Calu3 (cell line): ENCODE measurements around the gene GOLGA1. TPM values are rescaled to one million over a fixed set of nuclear protein-coding genes. Genes with fewer than 3 reads are reported as not detected.

Experiments used
- BruUV-seq: library from RNA; stranded (reverse); fragments of 400-500 nt; replicated peaks from 2 replicates; lab custom pipeline; 2021; lab: Mats Ljungman, UMichigan
- CTCF ChIA-PET: fragments of 300-600 bp; sonication (Branson Sonifier 250); formaldehyde crosslinking; loops from one replicate; lab custom pipeline; 2022; ENCODE audit warnings: antibody characterized with exemption; lab: Charles Lee
- DNase-seq: peaks from one replicate; pipeline ENCODE4 v3.0.0; 2022
- H3K27ac Mint-ChIP-seq: one replicate; pipeline ENCODE4 v1.8.0; 2022; ENCODE audit warnings: mixed read lengths; ENCODE audit not compliant: unreplicated experiment
- H3K27me3 Mint-ChIP-seq: one replicate; pipeline ENCODE4 v1.8.0; 2022; ENCODE audit warnings: mixed read lengths; ENCODE audit not compliant: unreplicated experiment
- H3K36me3 Mint-ChIP-seq: one replicate; pipeline ENCODE4 v1.8.0; 2022; ENCODE audit warnings: mild to moderate bottlenecking, moderate library complexity, mixed read lengths; ENCODE audit not compliant: insufficient read depth, unreplicated experiment
- H3K4me1 Mint-ChIP-seq: one replicate; pipeline ENCODE4 v1.8.0; 2022; ENCODE audit warnings: mild to moderate bottlenecking, low read depth, mixed read lengths; ENCODE audit not compliant: unreplicated experiment
- H3K4me3 Mint-ChIP-seq: one replicate; pipeline ENCODE4 v1.8.0; 2022; ENCODE audit warnings: mild to moderate bottlenecking, low read depth, moderate library complexity, mixed read lengths; ENCODE audit not compliant: unreplicated experiment
- H3K9me3 Mint-ChIP-seq: one replicate; pipeline ENCODE4 v1.8.0; 2022; ENCODE audit warnings: low read depth, mixed read lengths; ENCODE audit not compliant: unreplicated experiment
- CTCF ChIP-seq: fragments of 200-600 bp; IDR thresholded peaks from one replicate; pipeline ENCODE4 v1.8.0; 2022; ENCODE audit warnings: antibody characterized with exemption; ENCODE audit not compliant: unreplicated experiment
- intact Hi-C: fragments of 100-400 bp; cut with micrococcal nuclease; formaldehyde crosslinking; loops from one replicate; pipeline ENCODE4 v1.10.0; 2022; ENCODE audit not compliant: unreplicated experiment
- total RNA-seq: library from RNA; stranded (reverse); gene quantifications from 2 replicates; pipeline ENCODE4 v1.2.3, GENCODE V29; 2022

Gene GOLGA1
- total RNA-seq, 1 experiment from 2014 or later: 13.4 TPM

- CTCF ChIA-PET: no interaction called here
- TF ChIP-seq CTCF: no peak
These were observed 54.4 kb downstream of the GOLGA1 start for GRCh38 chr9:124886461-124886860.

DNA sequence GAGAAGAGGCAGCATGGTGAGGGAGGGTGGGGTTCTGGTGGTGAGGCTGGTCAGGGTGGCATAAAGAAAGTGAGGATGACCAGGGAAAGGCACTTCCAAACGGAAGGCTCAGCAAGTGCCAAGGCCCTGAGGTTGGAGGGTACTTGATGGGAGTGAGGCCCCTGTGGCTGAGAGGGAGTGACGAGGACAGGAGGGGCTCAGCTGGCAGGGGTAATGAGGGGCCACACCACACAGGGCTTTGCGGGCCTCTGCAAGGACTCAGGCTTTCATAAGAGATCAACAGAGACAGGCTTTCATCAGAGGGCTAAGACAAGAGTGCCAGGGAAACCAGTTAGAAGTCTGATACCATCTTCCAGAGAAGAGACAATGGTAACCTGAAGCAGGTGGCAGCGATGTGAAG is 55.3 kb downstream of the GOLGA1 start:
- no peak overlapping the region for H3K27ac Mint-ChIP-seq
- H3K27me3 Mint-ChIP-seq: no peaks in the 10 kb centered on the region
- intact Hi-C loops: no loop called here
- TF ChIP-seq CTCF: no peak
- BruUV-seq: no TSS peak
- H3K4me1 Mint-ChIP-seq: no peaks in the 10 kb centered on the region
- DNase-seq: no peak
- H3K4me3 Mint-ChIP-seq: no peak overlapping the region
- H3K36me3 Mint-ChIP-seq: peaks cover 9% of the 10 kb centered on the region
- no peaks in the 10 kb centered on the region for H3K9me3 Mint-ChIP-seq
- CTCF ChIA-PET: no interaction called here

More at GRCh38 chr9:124886461-124886860, 54.4 kb downstream of the GOLGA1 start:
- Mint-ChIP-seq H3K27ac (no peak overlapping the region), H3K4me3 (no peak overlapping the region), H3K36me3 (peaks cover 16% of the 10 kb centered on the region), H3K9me3 (no peaks in the 10 kb centered on the region), H3K4me1 (no peaks in the 10 kb centered on the region), H3K27me3 (no peaks in the 10 kb centered on the region)
- intact Hi-C loops: no loop called here
- DNase-seq: no peak
- no TSS peak for BruUV-seq

GRCh38 chr9:124884376-124884775 is 56.5 kb downstream of the GOLGA1 start:
- BruUV-seq: no TSS peak

DNA sequence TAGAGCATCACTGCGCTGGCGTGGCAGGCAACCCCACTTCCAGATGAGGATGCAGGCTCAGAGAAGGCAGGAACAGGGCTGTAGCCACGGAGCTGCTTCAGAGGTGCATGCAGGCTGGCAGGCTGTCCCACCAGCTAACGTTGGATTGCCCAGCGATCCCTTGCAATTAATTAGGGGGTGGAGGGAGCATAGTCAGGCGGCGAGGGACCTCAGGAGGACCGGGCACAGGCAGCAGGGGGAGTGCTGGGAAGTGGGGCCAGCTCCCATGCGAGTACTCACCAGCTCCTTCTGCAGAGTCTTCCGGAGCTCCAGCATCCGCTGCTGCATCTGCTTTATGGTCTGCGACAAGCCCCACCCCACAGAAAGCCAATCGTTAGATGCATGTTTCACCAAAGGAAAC is 58.7 kb downstream of the GOLGA1 start:
- CTCF ChIA-PET: no interaction called here
- Mint-ChIP-seq H3K9me3 (no peaks in the 10 kb centered on the region), H3K27me3 (no peaks in the 10 kb centered on the region), H3K36me3 (peaks cover 16% of the 10 kb centered on the region), H3K27ac (no peak overlapping the region), H3K4me3 (no peak overlapping the region), H3K4me1 (no peaks in the 10 kb centered on the region)
- no peak for DNase-seq
- intact Hi-C loops: no loop called here
- no peak for TF ChIP-seq CTCF
- BruUV-seq: no TSS peak

More at GRCh38 chr9:124884376-124884775, 56.5 kb downstream of the GOLGA1 start:
- H3K27me3 Mint-ChIP-seq: no peaks in the 10 kb centered on the region
- H3K4me1 Mint-ChIP-seq: no peaks in the 10 kb centered on the region
- H3K4me3 Mint-ChIP-seq: no peak overlapping the region
- CTCF ChIA-PET: no interaction called here
- H3K9me3 Mint-ChIP-seq: no peaks in the 10 kb centered on the region
- DNase-seq: no peak
- peaks cover 12% of the 10 kb centered on the region for H3K36me3 Mint-ChIP-seq
- no peak overlapping the region for H3K27ac Mint-ChIP-seq
- TF ChIP-seq CTCF: no peak
- intact Hi-C loops: no loop called here
